Upper lobe of left lung (tissue), 6 donors: ENCODE data around the gene SH3BGRL2. TPM values are rescaled to one million over a fixed set of nuclear protein-coding genes. Genes with fewer than 3 reads are reported as not detected.
"Not testable (repeated sequence)": the region's sequence is repeated elsewhere in the genome, so short reads cannot be mapped to it uniquely, and the experiment has no call there.

Experiments used
- ATAC-seq, 2 donors: fragments of 200-7000 bp; cut with Tn5 transposase; one replicate each; pipeline ENCODE4 v1.9.1; 2022; ENCODE audit warnings: mild to moderate bottlenecking in 2 of 2, moderate library complexity in 2 of 2; ENCODE audit not compliant: low FRiP score in 2 of 2
- DNase-seq, 2 donors: peaks; one replicate each; pipeline ENCODE4 v3.0.0-alpha.2; 2019 to 2020
- H3K27ac ChIP-seq, 4 donors: fragments of 200-600 bp; sonication (generic); one replicate each; pipeline ENCODE4 v1.5.1; 2016 to 2019
- H3K27me3 ChIP-seq, 4 donors: fragments of 200-600 bp; sonication (generic); one replicate each; pipeline ENCODE4 v1.5.1; 2017 to 2019
- H3K36me3 ChIP-seq, 4 donors: fragments of 200-600 bp; sonication (generic); one replicate each; pipeline ENCODE4 v1.5.1; 2016 to 2019
- H3K4me1 ChIP-seq, 4 donors: fragments of 200-600 bp; sonication (generic); one replicate each; pipeline ENCODE4 v1.5.1; 2018 to 2019
- H3K4me3 ChIP-seq, 4 donors: fragments of 200-600 bp; sonication (generic); one replicate each; pipeline ENCODE4 v1.5.1; 2017 to 2019; ENCODE audit warnings: mild to moderate bottlenecking in 2 of 4, moderate library complexity in 1 of 4
- H3K9me3 ChIP-seq, 4 donors: fragments of 200-600 bp; sonication (generic); one replicate each; pipeline ENCODE4 v1.5.1; 2018 to 2019
- EP300 ChIP-seq, 4 donors: sonication (generic); formaldehyde crosslinking; IDR thresholded peaks; one replicate each; pipeline ENCODE4 v1.5.1; 2017; ENCODE audit warnings: antibody characterized with exemption in 4 of 4, control low read depth in 2 of 4
- POLR2A ChIP-seq, 4 donors: fragments of 450-650 bp; IDR thresholded peaks; one replicate each; pipeline ENCODE4 v1.5.1; 2016 to 2017; ENCODE audit warnings: antibody characterized with exemption in 4 of 4, mild to moderate bottlenecking in 2 of 4
- POLR2AphosphoS5 ChIP-seq, 2 donors: sonication (generic); formaldehyde crosslinking; IDR thresholded peaks; one replicate each; pipeline ENCODE4 v1.5.1; 2017; ENCODE audit warnings: antibody characterized with exemption in 2 of 2
- WGBS, 2 donors: methylation state at CpG; one replicate each; pipeline ENCODE4 v1.1.5; 2017 to 2018; 5-methylcytosine and 5-hydroxymethylcytosine counted together
- total RNA-seq, 6 donors: library from RNA; depleted of rRNA in 4 of 6; stranded (reverse); fragments of >200 nt in 4 of 6; gene quantifications; one replicate each; pipeline versions ENCODE4 v1.1.0 to v1.2.1, GENCODE V29; 2016 to 2021
- TF ChIP-seq, protein P1 (sequence below), 6 experiments: fragments of 450-650 bp in 4 of 6; fragments of 200-600 bp in 2 of 6; sonication (generic) in 2 of 6; IDR thresholded peaks; one replicate each; pipeline ENCODE4 v1.5.1; 2016 to 2019; ENCODE audit warnings: antibody characterized with exemption in 6 of 6
- donor health status: DM: no; HTN: no; CAD: no; lungs with moderate emphysema.
- donor health status: DM: no; HTN: yes; CAD: no; lungs with severe emphysema.

Gene SH3BGRL2
- total RNA-seq, 6 donors from 2014 or later: 23.6 to 65.8 (median 25.4) TPM

DNA sequence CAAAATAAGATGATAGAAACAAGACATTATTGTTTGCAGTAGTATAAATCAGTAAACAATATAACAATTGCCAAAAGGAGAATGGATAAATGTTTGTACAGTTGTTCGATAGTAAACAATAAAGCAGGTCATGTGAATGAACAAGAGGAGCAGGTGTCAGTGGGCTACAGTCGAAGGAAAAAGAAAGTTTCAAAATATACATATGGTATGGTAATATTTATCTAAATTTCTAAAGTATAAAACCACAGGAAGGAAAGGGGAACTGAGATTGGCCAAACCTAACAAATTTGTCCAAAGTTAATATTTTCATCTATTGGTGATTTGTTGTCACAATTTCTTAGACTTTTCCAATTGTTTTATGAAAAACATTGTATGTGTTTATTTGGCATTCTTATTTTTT lies 110.9 kb downstream of the SH3BGRL2 start:
- H3K4me3 ChIP-seq: no peak overlapping the region
- no peaks in the 10 kb centered on the region for H3K27me3 ChIP-seq
- H3K4me1 ChIP-seq: no peaks in the 10 kb centered on the region
- H3K36me3 ChIP-seq: no peaks in the 10 kb centered on the region
- TF ChIP-seq POLR2A (IDR thresholded peaks at IDR 0.05) (no peak), POLR2AphosphoS5 (IDR thresholded peaks at IDR 0.05) (no peak), EP300 (IDR thresholded peaks at IDR 0.05) (no peak)
- TF ChIP-seq, protein P1, sequence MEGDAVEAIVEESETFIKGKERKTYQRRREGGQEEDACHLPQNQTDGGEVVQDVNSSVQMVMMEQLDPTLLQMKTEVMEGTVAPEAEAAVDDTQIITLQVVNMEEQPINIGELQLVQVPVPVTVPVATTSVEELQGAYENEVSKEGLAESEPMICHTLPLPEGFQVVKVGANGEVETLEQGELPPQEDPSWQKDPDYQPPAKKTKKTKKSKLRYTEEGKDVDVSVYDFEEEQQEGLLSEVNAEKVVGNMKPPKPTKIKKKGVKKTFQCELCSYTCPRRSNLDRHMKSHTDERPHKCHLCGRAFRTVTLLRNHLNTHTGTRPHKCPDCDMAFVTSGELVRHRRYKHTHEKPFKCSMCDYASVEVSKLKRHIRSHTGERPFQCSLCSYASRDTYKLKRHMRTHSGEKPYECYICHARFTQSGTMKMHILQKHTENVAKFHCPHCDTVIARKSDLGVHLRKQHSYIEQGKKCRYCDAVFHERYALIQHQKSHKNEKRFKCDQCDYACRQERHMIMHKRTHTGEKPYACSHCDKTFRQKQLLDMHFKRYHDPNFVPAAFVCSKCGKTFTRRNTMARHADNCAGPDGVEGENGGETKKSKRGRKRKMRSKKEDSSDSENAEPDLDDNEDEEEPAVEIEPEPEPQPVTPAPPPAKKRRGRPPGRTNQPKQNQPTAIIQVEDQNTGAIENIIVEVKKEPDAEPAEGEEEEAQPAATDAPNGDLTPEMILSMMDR (IDR thresholded peaks at IDR 0.05): no peak
- 69 to 72% methylated on average over 2 of the region's 2 CpGs for WGBS, 2 donors
- H3K9me3 ChIP-seq: peaks cover 0 to 7% (median 3%) of the 10 kb centered on the region in 4 donors
- DNase-seq (no peak), ATAC-seq (no peak)
- H3K27ac ChIP-seq: no peak overlapping the region

DNA sequence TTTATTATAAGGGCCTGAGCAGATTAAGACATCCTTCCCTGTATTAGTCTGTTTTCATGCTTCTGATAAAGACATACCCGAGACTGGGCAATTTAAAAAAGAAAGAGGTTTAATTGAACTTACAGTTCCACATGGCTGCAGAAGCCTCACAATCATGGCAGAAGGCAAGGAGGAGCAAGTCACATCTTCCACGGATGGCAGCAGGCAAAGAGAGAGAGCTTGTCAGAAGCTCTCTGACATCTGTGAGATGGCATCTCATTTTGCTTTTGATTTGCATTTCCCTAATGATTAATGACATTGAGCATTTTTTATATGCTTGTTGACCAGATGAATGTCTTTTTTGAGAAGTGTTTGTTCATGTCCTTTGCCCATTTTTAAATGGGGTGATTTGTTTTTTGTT lies 114.2 kb downstream of the SH3BGRL2 start:
- not testable (repeated sequence) for H3K4me1 ChIP-seq, DNase-seq, H3K27me3 ChIP-seq, H3K27ac ChIP-seq, ATAC-seq, H3K36me3 ChIP-seq, H3K4me3 ChIP-seq, H3K9me3 ChIP-seq
- WGBS, 2 donors: 89 to 94% methylated on average over 2 of the region's 2 CpGs

DNA sequence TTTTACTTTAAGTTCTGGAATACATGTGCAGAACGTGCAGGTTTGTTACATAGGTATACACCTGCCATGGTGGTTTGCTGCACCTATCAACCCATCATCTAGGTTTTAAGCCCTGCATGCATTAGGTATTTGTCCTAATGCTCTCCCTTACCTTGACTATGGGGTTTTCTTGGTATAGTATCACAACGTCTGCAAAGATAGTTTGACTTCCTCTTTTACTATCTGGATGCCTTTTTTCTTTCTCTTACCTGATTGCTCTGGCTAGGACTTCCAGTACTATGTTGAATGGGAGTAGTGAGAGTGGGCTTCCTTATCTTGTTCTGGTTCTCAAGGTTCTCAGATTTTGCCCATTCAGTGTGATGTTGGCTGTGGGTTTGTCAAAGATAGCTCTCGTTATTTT lies 115.2 kb downstream of the SH3BGRL2 start:
- DNase-seq, ATAC-seq, H3K4me1 ChIP-seq, H3K4me3 ChIP-seq, H3K27me3 ChIP-seq, H3K27ac ChIP-seq, H3K9me3 ChIP-seq, H3K36me3 ChIP-seq: not testable (repeated sequence)
- 84 to 87% methylated on average over 3 of the region's 3 CpGs for WGBS, 2 donors

DNA sequence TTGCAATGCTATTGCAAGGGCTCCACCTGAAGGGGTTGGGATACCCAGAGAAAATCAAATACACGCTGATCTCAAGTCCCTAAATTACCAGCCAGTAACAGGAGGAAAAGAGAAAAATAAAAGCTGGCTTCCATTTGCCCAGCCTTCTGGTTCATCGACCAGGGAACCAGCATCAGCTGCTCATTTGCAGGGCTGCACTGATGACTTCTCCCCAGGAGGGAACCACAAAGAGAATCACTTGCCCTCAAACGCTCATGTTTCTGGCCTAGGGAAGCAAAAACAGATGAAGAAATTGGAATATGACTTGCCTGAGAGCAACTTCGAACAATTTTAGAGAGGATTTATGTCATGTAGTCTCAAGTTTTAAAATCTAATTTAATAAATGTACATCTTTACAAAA lies 119.7 kb downstream of the SH3BGRL2 start:
- no peak overlapping the region for H3K4me3 ChIP-seq
- WGBS, 2 donors: 70 to 73% methylated on average over 4 of the region's 4 CpGs
- H3K36me3 ChIP-seq: no peaks in the 10 kb centered on the region
- DNase-seq (no peak), ATAC-seq (no peak)
- no peaks in the 10 kb centered on the region for H3K4me1 ChIP-seq
- no peaks in the 10 kb centered on the region for H3K9me3 ChIP-seq
- no peaks in the 10 kb centered on the region for H3K27me3 ChIP-seq
- no peak overlapping the region for H3K27ac ChIP-seq
- TF ChIP-seq, protein P1 (IDR thresholded peaks at IDR 0.05): no peak
- no peak for TF ChIP-seq POLR2A (IDR thresholded peaks at IDR 0.05)
- TF ChIP-seq POLR2AphosphoS5 (IDR thresholded peaks at IDR 0.05): no peak
- no peak for TF ChIP-seq EP300 (IDR thresholded peaks at IDR 0.05)

Other genes with a start within 250 kb of the SH3BGRL2 start
- 10 to 100 TPM in 1 of 6 donors, 1 to 10 TPM in 5; 2.9 to 16.6 (median 5.1) TPM for gene LCA5, start 93.9 kb upstream of the SH3BGRL2 start, total RNA-seq